ENCODE results near the gene HELLS. TPM values are rescaled to one million over a fixed set of nuclear protein-coding genes. Genes with fewer than 3 reads are reported as not detected.
"Not testable (repeated sequence)": the region's sequence is repeated elsewhere in the genome, so short reads cannot be mapped to it uniquely, and the experiment has no call there.

HELLS gene
- polyA plus RNA-seq, 3 donors: 24.9 to 44.2 (median 40.4) TPM

DNA sequence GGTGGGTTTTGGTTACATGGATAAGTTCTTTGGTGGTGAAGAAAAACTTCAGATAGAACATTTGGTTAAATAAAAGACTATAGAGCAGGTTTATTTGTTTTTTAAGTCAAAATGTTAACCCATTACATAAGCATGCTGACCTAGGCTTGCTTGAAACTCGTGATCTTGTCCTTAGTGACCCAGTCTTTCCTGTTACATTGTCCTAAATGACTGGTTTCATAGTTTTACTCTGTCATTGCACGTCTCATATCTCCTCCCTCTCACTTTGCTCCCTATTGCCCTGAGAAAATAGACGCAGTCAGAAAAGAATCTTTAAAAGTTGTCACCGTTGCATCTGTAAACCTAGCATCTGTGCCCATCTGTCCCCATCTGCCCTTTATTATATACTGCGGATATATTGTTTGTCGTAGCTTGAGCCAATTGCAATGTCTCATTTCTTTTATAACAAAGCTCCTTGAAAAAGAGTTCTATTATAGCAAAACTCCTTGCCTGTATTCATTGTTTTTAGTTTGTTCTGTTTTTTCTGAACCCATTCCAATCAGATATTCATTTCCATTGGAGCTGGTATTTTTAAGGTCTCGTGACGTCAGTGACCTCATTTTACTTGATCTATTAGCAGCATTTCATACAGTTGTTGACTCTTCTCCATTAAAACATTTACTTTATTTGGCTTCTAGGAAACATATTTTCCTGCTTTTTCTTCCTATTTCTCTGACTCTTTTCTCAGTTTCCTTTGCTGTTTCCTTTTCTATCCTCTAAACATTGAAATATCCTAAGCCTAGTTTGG lies 57.3 kb downstream of the HELLS start:
- DNase-seq: peak; percentile 26

DNA sequence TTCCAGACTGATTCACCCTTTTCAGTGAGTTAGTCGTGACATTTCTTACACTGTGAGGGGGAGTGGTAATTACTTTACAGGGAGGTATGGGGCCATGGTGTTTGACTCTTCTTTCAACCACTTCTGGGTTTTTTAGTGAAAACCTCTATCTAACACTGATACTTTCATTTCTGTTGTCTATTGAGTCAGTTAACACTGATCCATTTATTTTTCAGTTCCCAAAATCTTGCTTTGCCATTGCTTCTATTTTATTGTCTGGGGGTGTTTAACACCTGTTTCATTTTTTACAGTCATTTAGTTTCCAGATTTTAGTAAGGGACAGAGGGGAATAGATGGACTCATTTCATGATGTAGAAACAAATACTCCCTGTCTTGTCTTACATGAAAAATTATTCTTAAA lies 61.5 kb downstream of the HELLS start:
- no peak for DNase-seq

DNA sequence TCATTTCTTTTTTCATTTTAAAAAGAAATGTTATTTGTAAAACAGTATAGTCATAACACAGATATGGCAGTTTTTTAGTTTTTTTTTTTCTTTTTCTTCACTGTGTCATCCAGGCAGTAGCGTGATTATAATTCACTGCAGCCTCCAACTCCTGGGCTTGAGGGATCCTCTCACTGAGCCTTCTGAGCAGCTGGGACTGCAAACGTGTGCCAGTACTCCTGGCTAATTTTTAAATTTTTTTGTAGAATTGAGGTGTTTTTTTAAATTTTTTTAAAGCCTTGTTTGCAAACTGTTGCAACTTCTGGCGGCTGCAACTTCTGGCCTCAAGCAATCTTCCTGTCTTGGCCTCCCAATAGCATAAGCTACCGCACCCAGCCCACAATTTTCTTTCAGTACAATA lies 63.0 kb downstream of the HELLS start:
- no peak for DNase-seq

DNA sequence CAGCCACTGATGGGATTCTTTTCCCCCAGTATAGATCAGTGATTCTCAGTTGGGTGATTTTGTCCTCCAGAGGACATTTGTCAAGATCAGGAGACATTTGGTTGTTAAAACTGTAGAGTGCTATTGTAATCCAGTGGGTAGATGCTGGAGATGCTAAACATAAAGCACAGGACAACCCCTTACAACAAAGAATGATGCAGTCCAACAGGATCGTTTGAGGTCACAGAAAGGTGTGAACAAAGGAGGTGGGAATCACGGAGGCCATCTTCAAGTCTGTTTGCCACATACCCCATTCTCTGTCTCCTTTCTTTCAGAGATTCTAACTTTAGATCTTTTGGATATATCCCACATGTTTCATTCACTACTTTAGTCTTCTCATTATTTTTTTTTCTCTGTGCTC lies 69.0 kb downstream of the HELLS start:
- DNase-seq: no peak

DNA sequence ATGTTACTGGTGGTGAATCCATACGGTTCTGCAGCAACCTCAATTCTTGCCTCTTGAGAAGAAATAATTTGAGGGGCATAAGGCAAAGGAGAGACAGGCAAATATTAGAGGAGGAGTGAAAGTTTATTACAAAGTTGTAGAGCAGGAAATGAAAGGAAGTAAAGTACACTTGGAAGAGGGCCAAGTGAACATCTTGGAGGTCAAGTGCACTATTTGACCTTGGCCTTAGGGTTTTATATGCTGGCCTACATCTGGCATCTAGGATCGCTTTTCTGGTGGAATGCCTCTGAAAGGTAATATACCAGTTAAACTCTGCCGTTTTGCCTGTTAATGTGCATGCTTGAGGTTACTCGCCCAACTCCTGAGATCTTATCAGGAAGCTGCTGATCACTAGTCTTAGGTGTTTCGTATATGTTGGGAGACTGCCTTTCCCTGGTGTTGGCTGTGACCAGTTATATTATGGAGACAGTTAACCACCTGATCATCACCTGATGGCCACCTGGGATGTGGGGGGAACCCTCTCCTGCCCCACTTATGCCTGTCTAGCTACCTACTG lies 71.9 kb downstream of the HELLS start:
- no peak for DNase-seq

DNA sequence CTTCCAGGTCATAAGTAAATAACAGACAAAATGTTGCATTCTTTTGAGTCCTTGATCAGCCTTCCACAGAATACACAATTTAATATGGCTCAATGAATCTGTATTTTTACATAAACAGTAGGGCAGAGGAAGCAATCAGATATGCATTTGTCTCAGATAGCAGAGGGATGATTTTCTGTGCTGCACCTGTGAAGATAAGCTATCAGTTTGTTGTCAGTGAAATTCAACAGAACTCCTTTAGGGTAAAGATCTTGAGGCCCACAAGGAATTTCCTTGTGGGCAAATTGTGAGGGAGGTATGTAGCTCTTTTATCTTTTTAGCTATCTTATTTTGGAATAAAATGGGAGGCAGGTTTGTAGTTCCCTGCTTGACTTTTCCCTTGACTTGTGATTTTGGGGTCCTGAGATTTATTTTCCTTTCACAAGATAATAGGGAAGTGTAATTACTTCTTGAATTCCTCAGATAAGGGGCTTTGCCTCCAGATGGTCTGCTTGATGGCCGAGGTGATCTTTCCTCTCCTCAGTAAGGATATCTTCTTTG lies 77.1 kb downstream of the HELLS start:
- no peak for DNase-seq

DNA sequence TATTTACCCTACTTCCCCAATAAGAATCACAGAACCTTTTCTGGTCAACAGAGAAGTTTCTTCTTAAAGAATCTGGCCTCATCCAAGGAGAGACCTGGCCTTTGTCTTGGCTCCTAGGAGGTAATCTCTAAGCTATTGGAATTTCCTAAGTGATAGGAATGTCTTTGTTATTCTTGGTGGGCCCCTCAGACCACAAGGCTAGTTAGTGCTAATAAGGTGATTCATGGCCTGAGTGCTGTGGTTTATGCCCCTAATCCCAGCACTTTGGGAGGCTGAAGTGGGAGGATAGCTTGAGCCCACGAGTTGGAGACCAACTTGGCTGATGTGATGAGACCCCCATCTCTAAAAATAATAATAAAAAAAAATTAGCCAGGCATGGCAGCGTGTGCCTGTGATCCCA lies 78.0 kb downstream of the HELLS start:
- no peak for DNase-seq

DNA sequence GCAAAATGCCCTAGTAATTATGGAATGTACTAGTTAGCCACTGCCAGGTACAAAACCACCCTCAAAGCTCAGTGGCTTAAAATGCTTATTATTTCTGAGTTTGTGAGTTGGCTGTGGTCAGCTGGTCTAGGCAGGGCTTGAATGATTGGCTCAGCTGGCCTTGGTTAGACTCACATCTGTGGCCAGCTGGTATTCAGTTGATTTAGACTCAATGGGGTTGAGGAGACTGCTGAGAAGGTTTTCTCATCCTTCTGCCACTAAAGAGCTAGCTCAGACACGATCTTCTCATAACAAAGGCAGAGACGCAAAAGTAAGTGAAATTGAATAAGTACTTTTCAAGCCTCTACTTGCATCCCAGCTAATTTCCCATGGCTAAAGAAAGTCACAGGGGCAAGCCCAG lies 80.9 kb downstream of the HELLS start:
- DNase-seq: no peak

DNA sequence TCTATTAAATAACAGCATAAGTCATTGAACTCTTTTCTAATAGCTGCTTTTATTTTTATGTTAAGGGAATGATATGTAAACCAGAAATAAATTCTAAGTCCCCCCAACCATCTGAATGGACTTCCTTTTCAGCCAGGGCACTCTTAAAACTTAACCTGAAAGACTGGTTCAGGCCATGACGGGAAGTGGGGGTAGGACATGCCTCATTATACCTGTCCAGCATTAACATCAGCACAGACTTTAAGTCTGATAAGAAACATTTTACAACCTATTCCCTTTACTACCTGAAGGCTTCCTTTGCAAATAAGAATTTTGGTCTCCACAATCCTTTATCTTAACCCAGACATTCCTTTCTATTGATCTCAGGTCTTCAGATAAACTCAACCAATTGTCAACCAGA lies 81.9 kb downstream of the HELLS start:
- no peak for DNase-seq

DNA sequence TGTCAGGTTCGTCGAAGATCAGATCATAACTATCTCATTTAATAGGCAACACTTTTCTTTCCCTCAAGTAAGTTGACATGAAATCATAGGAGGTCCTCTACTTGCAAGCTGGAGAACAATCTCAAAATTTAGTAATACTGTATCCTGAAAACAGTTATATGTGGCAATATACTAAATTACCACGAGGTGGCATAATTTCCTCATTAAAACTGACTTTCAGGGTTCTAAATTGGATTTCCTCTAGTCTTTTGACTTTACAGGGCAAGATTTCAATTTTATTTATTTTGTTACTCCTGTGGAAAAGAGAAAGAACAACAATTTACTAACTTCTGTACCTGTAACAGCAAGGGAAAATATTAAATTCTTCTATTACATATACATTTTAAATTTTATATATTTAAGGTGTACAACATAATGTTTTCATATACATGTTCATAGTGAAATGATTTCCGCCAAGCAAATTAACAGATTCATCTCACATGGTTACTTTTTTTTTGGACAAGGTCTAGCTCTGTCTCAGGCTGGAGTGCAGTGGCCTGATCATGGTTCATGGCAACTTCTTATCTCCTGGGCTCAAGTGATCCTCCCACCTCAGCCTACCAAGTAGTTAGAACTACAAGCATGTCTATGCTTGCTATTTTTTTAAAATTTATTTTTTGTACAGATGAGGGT lies 84.6 kb downstream of the HELLS start:
- peak; percentile 33 for DNase-seq

DNA sequence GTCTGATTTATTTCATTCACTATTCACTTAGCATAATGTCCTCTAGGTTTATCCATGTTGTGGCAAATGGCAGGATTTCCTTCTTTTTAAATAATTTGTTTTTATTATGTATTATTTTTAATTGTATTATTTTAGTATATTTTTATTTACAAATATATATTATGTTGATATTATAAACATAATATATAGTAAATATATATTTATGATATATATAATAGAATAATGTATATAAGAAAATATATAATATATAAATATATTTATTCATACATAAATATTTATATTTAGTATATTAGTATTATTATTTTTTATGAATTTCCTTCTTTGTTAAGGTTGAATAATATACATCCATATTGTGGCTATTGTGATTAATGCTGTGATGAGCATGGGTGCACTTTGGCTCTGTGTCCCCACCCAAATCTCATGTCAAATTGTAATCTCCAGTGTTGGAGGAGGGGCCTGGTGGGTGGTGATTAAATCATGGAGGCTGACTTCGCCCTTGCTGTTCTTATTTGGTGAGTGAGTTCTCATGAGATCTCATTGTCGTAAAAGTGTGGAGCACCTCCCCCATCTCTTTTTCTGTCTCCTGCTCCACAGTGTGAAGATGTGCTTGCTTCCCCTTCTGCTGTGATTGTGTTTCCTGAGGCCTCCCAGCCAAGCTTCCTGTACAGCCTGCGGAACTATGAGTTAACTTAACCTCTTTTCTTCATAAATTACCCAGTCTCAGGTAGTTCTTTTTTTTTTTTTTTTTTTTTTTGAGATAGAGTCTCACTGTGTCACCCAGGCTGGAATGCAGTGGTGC lies 85.7 kb downstream of the HELLS start:
- no peak for DNase-seq

DNA sequence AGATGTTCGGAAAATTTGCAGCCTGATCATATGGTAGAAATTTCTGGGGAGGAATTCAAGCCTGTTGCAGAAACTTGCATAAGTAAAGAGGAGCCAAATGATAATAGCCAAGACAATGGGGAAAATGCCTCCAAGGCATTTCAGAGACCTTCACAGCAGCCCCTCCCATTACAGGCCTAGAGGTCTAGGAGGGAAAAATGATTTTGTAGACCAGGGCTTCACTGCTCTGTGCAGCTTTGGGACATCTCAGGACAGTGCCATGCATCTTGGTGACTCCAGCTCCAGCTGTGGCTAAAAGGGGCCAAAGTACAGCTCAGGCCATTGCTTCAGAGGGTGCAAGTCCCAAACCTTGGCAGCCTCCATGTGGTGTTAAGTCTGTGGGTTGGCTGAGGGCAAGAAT lies 87.4 kb downstream of the HELLS start:
- DNase-seq: no peak

DNA sequence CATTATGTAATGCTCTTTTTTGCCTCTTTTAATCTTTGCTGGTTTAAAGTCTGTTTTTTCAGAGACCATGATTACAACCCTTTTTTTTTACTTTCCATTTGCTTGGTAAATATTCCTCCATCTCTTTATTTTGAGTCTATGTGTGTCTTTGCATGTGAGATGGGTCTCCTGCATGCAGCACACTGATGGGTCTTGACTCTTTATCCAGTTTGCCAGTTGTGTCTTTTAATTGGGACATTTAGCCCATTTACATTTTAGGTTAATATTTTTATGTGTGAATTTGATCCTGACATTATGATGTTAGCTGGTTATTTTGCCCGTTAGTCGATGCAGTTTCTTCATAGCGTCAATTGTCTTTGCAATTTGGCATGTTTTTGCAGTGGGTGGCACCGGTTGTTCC lies 92.5 kb downstream of the HELLS start:
- not testable (repeated sequence) for DNase-seq

DNA sequence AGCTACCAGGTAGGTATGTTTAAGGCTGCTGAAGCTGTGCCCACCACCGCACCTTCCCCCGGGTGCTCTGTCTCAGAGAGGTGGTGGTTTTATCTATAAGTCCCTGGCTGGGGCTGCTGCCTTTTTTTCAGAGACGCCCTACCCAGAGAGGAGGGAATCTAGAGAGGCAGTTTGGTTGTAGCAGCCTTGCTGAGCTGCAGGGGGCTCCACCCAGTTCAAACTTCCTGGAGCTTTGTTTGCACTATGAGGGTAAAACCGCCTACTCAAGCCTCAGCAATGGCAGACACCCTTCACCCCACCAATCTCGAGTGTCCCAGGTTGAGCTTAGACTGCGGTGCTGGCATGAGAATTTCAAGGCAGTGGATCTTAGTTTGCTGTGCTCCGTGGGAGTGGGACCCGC lies 94.3 kb downstream of the HELLS start:
- no peak for DNase-seq

DNA sequence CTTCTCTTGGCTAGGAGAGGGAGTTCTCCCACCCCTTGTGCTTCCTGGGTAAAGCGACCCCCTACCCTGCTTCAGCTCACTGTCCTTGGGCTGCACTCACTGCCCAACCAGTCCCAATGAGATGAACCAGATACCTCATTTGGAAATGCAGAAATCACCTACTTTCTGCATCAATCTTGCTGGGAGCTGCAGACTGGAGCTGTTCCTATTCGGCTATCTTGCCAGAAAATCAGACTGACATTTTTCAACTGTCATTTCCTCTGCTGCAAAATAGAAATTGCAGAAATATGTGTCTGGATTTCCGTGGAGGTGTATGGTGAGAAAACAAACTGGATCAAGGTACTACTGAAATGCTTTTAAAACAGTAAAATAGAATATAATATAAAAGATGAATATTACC lies 95.0 kb downstream of the HELLS start:
- no peak for DNase-seq

DNA sequence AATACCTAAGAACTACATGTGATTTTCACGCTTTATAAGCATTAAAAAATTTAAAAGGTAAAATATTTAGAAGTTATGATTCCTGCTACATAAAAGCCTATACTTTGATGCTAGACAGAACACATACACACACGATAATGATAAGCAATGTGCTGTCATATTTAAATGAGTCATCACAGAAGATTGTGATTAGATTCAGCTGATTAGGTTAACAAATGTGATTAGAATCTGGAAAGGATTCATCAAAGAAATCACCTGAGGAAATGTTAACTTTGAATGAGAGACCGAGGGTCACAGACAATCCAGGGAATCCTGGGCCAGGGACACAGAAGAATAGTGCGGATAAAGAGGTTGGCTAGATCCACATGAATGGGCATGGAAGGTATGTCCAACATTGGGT lies 95.9 kb downstream of the HELLS start:
- DNase-seq: no peak

DNA sequence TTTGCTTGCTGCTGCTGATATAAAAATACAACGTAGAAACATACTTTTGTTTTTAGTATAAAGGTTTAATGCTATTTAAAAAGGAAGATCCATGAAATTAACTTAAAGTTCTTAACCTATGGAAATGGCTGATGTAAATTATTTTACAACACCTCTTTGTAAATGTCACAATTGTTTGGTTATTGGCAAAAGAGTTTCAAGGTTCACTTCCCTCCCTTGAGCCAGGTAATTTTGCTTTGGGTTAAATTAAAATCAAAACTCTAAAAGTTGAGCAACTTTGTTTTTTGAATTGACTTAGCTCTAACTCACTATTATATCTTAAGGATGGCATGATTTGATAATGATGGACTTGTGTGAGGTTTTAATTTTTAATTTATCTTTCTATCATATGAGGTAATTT lies 98.8 kb downstream of the HELLS start:
- no peak for DNase-seq

DNA sequence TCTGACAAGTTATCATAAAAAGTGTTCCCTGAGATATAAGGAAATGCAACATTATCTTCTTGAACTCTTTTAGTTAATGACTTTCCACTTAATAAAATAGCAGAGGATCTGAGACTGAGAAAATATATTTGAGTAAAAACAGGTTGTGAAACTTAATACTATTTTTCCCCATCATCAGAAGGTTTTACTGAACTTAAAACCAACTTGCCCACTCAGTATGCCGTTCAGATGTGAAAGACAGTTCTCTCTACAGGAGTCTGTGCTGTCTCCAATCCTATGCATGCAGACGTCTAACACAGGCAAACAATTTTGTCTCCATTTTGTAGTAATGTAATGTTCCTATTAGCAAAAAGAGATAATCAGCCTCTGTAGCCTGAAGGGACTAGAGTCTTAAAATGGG lies 99.7 kb downstream of the HELLS start:
- DNase-seq: no peak

All from renal pelvis (tissue), 4 donors.